Ovary (tissue), 9 donors: ENCODE measurements around the gene TRMT13. TPM values are rescaled to one million over a fixed set of nuclear protein-coding genes. Genes with fewer than 3 reads are reported as not detected.
"Not testable (repeated sequence)": the region's sequence is repeated elsewhere in the genome, so short reads cannot be mapped to it uniquely, and the experiment has no call there.

Source experiments
- DNase-seq, 5 donors: peaks; one replicate each; pipeline ENCODE4 v3.0.0-alpha.2; 2019 to 2020
- H3K27ac ChIP-seq, 2 donors: fragments of 200-600 bp; one replicate each; pipeline versions ENCODE4 v1.5.1 to v1.8.0; 2019 to 2022
- H3K27me3 ChIP-seq: fragments of 200-600 bp; one replicate; pipeline ENCODE4 v1.8.0; 2022
- H3K36me3 ChIP-seq: fragments of 200-600 bp; sonication (generic); one replicate; pipeline ENCODE4 v1.5.1; 2019
- H3K4me1 ChIP-seq: one replicate; pipeline ENCODE4 v1.8.1; 2013; ENCODE audit warnings: mild to moderate bottlenecking, moderate library complexity; ENCODE audit not compliant: insufficient read depth
- H3K4me3 ChIP-seq: fragments of 200-600 bp; sonication (generic); one replicate; pipeline ENCODE4 v1.5.1; 2017
- H3K9me3 ChIP-seq, 2 donors: fragments of 200-600 bp in 1 of 2; sonication (generic) in 1 of 2; one replicate each; pipeline versions ENCODE4 v1.5.1 to v1.8.1; 2013 to 2019; ENCODE audit warnings: mild to moderate bottlenecking in 1 of 2, moderate library complexity in 1 of 2
- CTCF ChIP-seq, 3 donors: fragments of 450-650 bp in 2 of 3; fragments of 200-600 bp in 1 of 3; IDR thresholded peaks; one replicate each; pipeline versions ENCODE4 v1.5.1 to v1.8.0; 2016 to 2022; ENCODE audit warnings: antibody characterized with exemption in 3 of 3, mild to moderate bottlenecking in 1 of 3
- EP300 ChIP-seq: sonication (generic); formaldehyde crosslinking; IDR thresholded peaks from one replicate; pipeline ENCODE4 v1.6.1; 2017; ENCODE audit warnings: antibody characterized with exemption
- POLR2A ChIP-seq: fragments of 450-650 bp; IDR thresholded peaks from one replicate; pipeline ENCODE4 v1.6.1; 2017; ENCODE audit warnings: antibody characterized with exemption, mild to moderate bottlenecking, moderate library complexity
- WGBS, 3 donors: extraction: QIAGEN DNeasy Blood & Tissue Kit in 1 of 3; methylation state at CpG; one replicate each; pipeline versions ENCODE4 v1.1.5 to v1.1.7; 2013 to 2017; 5-methylcytosine and 5-hydroxymethylcytosine counted together
- intact Hi-C, 4 donors: fragments of 100-400 bp; cut with DNase I; formaldehyde crosslinking; loops; one replicate each; pipeline versions ENCODE4 v1.11.0 to v1.15.1; 2022 to 2023
- polyA plus RNA-seq, 2 donors: library from polyadenylated mRNA; stranded (reverse); fragments of 200-250 nt in 1 of 2; fragments of 350-450 nt in 1 of 2; fragmentation: Illumina TruSeq in 1 of 2; extraction: RNeasy Lipid Tissue Mini Kit (QIAGEN cat#74804) in 1 of 2; gene quantifications; one replicate each; pipeline ENCODE4 v1.2.3, GENCODE V29; 2013 to 2014
- small RNA-seq: library from RNA; depleted of rRNA; stranded (forward); fragments of <200 nt; gene quantifications from one replicate; pipeline ENCODE3, GENCODE V24; 2016
- total RNA-seq, 7 donors: library from RNA; depleted of rRNA in 2 of 7; stranded (reverse); fragments of >200 nt in 2 of 7; fragmentation: NEBNext Ultra II Directional in 3 of 7; extraction: Animal tissue kit (Norgen Biotek cat#: 25700) in 3 of 7; gene quantifications; one replicate each; pipeline versions ENCODE4 v1.1.0 to v1.2.4, GENCODE V29; 2016 to 2023
- donor health status: DM: no; HTN: no; CAD: no; lungs with moderate emphysema.
- donor health status: DM: no; HTN: no; CAD: no.
- donor health status: Bipolar disorder and iron deficiency.
- donor health status: DM: yes; HTN: yes; CAD: no.
- donor health status: DM: no; HTN: no; CAD: no.
- donor health status: DM: yes; HTN: yes; CAD: no.

Gene TRMT13
- total and polyA plus RNA-seq, 9 donors: 10.0 to 23.3 (median 16.4) TPM

GRCh38 chr1:100187912-100188311 lies 54.9 kb downstream of the TRMT13 start:
- DNase-seq: peak in 3 of 5 donors; percentile 42 to 56 (median 52)
- Histone ChIP-seq H3K36me3 (no peaks in the 10 kb centered on the region), H3K4me1 (peaks cover 1% of the 10 kb centered on the region), H3K27me3 (no peaks in the 10 kb centered on the region), H3K27ac (no peak overlapping the region), H3K4me3 (no peak overlapping the region), H3K9me3 (no peaks in the 10 kb centered on the region)
- intact Hi-C loops: no loop called here
- WGBS, 3 donors: 60 to 72% (median 60%) methylated on average over 3 of the region's 3 CpGs
- no peak for TF ChIP-seq CTCF (IDR thresholded peaks at IDR 0.05)

- H3K27ac ChIP-seq: no peak overlapping the region
- TF ChIP-seq EP300: no peak
- no peaks in the 10 kb centered on the region for H3K27me3 ChIP-seq
- intact Hi-C loops: no loop called here
- H3K4me3 ChIP-seq: no peak overlapping the region
- peaks cover 1% of the 10 kb centered on the region for H3K4me1 ChIP-seq
- 7 to 13% (median 9%) methylated on average over 3 of the region's 3 CpGs for WGBS, 3 donors
- DNase-seq: no peak
- H3K9me3 ChIP-seq: no peaks in the 10 kb centered on the region
- H3K36me3 ChIP-seq: no peaks in the 10 kb centered on the region
Observed at GRCh38 chr1:100188617-100189016, 55.7 kb downstream of the TRMT13 start.

GRCh38 chr1:100198596-100198995 lies 65.6 kb downstream of the TRMT13 start:
- Histone ChIP-seq H3K4me1 (no peaks in the 10 kb centered on the region), H3K27me3 (no peaks in the 10 kb centered on the region), H3K9me3 (no peaks in the 10 kb centered on the region), H3K36me3 (no peaks in the 10 kb centered on the region), H3K4me3 (no peak overlapping the region), H3K27ac (no peak overlapping the region)
- 91 to 95% (median 93%) methylated on average over 1 of the region's 1 CpG for WGBS, 3 donors
- intact Hi-C loops: no loop called here
- no peak for DNase-seq
- no peak for TF ChIP-seq EP300
- no peak for TF ChIP-seq CTCF (IDR thresholded peaks at IDR 0.05)
- no peak for TF ChIP-seq POLR2A

- H3K4me3 ChIP-seq, H3K4me1 ChIP-seq, H3K27ac ChIP-seq, H3K36me3 ChIP-seq, H3K27me3 ChIP-seq, DNase-seq, H3K9me3 ChIP-seq, intact Hi-C loops: not testable (repeated sequence)
- WGBS, 3 donors: 59 to 71% (median 69%) methylated on average over 6 of the region's 6 CpGs
Observed at GRCh38 chr1:100200060-100200459, 67.1 kb downstream of the TRMT13 start.

Small RNAs within 50 kb of the gene (small RNA-seq; reads per million reads assigned to genes)
- gene AC093019.1 (not detected), gene RPL23AP90 (not detected)

Other genes with a start within 250 kb of the TRMT13 start
- 10 to 100 TPM; 11.4 to 22.8 (median 17.0) TPM for gene SLC35A3, start 163.2 kb upstream of the TRMT13 start, total RNA-seq
- gene SLC35A3, start 163.2 kb upstream of the TRMT13 start, polyA plus RNA-seq: 10 to 100 TPM in 1 of 2 donors, 1 to 10 TPM in 1; 7.7 to 10.2 TPM
- gene SASS6, start 233 bp upstream of the TRMT13 start, total RNA-seq: 1 to 10 TPM; 2.0 to 3.6 (median 3.1) TPM
- gene SASS6, start 233 bp upstream of the TRMT13 start, polyA plus RNA-seq: 1 to 10 TPM; 1.7 to 2.4 TPM
- gene LRRC39, start 45.1 kb downstream of the TRMT13 start, total RNA-seq: 1 to 10 TPM in 2 of 7 donors, under 1 TPM in 5; 0.18 to 1.9 (median 0.63) TPM
- gene LRRC39, start 45.1 kb downstream of the TRMT13 start, polyA plus RNA-seq: under 1 TPM; 0.57 to 0.58 TPM
- 10 to 100 TPM in 5 of 7 donors, 1 to 10 TPM in 2; 6.3 to 17.4 (median 15.0) TPM for gene DBT, start 116.7 kb downstream of the TRMT13 start, total RNA-seq
- gene DBT, start 116.7 kb downstream of the TRMT13 start, polyA plus RNA-seq: 10 to 100 TPM in 1 of 2 donors, 1 to 10 TPM in 1; 5.5 to 10.9 TPM
- gene RTCA, start 133.1 kb downstream of the TRMT13 start, total RNA-seq: 10 to 100 TPM; 12.9 to 23.6 (median 14.7) TPM
- gene RTCA, start 133.1 kb downstream of the TRMT13 start, polyA plus RNA-seq: 10 to 100 TPM; 13.4 to 20.9 TPM
- 10 to 100 TPM in 4 of 7 donors, 1 to 10 TPM in 3; 6.9 to 47.4 (median 10.1) TPM for gene CDC14A, start 219.3 kb downstream of the TRMT13 start, total RNA-seq
- 1 to 10 TPM; 4.6 to 5.9 TPM for gene CDC14A, start 219.3 kb downstream of the TRMT13 start, polyA plus RNA-seq